HG03432 (cell line): Measurements from ENCODE around the gene ANKAR.
"Not testable (repeated sequence)": the region's sequence is repeated elsewhere in the genome, so short reads cannot be mapped to it uniquely, and the experiment has no call there.

Experiments
- ATAC-seq: cut with Tn5 transposase; IDR thresholded peaks from one replicate; pipeline ENCODE4 v1.9.1; 2021; ENCODE audit warnings: mild to moderate bottlenecking, moderate library complexity; ENCODE audit not compliant: unreplicated experiment

Gene ANKAR

DNA sequence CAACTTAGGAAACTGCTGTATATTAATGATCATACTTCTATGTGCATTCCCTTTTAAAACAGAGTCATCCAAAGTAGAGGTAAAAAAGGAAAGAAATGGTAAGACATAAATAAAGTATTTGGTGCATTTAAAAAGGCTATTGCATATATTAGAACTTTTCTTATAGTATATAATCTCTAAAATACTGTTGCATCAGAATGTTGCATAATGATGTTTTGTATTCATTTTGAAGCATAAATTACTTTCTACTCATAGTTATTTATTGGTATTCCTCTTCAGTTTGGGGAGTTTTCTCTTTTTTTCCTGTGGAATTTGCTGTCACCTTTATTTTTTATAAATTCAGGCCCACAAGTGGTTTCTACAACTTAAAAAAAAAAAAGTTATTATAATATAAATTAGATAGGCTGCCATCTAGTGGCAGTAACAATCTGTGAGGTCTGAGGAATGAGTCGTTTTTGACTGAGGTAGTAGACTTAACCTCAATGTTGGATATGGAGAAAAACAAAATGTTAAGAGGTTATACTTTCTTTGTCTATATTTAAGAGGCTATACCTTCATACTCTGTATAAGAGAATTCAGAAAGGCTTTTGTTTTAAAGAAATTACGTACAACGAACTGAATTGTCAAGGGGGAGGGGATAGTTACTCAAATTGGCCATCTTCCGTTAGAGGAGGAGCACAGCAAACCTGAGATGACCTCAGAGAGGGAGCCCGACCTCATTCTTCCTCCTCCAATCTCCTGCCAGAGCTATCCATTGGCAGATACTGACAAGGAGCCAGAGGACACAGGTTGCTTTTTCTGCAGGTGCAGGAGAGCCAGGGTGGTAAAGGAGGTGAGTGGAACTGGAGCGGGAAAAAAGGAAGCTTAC, 23.8 kb downstream of the ANKAR start:
- peak; percentile 70 for ATAC-seq

DNA sequence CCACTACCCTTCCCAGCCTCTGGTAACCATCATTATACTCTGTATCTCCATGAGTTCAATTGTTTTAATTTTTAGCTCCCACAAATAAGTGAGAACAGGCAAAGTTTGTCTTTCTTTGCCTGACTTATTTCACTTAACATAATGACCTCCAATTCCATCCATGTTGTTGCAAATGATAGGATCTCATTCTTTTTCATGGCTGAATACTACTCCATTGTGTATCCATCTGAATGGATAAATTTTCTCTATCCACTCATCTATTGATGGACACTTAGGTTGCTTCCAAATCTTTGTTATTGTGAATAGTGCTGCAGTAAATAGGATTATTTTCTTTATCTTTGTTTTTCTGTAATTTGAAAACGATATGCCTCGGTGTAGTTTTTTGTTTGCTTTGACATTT, 26.2 kb downstream of the ANKAR start:
- ATAC-seq, result no peak

DNA sequence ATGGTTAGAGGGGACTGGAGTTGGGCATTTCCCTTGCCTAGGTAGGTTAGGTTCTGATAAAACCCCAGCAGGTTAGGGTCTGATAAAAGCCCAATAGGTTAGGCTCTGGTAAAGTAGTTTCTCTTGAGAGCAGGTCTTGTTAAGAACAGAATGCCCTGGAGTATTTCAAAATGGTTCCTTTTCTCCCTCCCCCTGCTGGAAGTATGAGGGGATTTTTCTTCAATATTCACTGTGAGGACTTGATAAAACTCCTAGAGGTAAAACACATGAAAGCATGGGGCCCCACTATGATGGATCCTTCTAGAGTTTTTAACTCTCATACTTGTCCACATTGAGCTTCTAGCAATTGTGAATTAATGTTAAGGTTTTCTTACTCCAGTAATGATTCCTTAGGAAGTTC, 27.6 kb downstream of the ANKAR start:
- ATAC-seq, result no peak

DNA sequence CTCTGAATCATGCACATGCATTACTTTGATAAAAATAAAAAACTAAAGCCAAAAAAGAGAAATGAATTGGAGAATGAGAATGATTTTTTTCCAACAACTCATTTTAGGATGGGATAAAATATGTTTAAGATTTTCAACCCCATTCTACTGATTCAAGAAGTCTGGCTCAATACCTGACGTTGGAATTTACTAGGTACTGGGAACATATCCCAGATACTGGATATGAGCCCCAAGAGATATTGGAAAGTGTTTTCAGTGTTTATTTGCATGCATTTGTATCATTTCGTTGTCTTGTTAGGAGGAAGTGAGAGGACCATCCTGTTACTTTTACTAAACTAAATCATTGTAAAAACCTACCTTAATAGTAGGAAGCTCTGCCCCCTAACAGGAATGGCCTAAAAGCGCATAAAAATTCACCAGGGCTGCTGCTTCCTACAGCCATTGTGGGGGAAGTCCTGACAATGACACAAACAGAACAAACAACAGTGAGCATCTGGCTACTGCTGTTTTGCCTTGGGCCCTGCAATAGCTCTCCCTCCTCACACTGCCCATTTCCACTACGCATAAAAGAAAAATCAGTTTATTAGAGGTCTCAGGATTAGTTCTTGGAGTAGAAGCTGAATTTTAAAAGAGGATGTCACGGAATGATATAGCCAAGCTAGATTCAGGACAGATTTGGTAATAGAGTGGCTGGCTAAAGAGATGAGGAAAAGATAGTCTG, 35.2 kb downstream of the ANKAR start:
- ATAC-seq, result no peak

DNA sequence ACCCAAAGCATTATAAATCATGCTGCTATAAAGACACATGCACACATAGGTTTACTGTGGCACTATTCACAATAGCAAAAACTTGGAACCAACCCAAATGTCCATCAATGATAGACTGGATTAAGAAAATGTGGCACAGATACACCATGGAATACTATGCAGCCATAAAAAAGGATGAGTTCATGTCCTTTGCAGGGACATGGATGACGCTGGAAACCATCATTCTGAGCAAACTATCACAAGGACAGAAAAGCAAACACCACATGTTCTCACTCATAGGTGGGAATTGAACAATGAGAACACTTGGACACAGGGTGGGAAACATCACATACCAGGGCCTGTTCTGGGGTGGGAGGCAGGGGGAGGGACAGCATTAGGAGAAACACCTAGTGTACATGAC, 43.1 kb downstream of the ANKAR start:
- ATAC-seq, result not testable (repeated sequence)

DNA sequence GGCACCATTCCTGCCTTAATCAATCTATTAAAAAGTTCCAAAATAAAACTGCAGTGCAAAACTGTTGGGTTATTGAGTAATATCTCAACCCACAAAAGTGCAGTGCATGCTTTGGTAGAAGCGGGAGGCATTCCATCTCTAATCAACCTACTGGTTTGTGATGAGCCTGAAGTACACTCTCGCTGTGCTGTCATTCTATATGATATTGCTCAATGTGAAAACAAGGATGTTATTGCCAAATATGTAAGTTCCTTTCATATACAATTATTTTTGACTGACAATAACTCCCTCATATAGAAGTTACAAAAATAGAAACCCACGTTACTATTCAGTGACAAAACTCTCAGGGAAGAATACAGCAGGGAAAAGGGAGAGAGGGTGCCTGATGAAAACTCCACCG, 45.1 kb downstream of the ANKAR start:
- no peak for ATAC-seq

DNA sequence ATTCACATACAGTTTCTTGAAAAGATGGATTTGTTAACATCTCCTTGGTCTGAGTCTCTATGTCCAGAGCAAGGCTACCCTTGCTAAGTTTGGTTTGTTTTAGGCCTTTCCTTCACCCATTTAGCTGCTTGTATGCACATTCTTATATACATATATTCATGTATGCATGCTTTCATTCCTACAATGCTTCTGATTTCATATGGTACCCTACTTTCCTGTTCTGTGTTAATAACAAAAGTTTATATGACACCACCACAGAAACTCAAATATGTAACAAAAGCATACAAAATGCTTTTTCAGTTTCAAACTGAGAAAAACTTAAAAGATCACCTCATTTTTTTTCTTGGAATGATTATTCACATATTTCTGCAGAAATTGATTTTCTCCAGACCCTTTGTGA, 48.7 kb downstream of the ANKAR start:
- no peak for ATAC-seq
